NCI-H1105 (cell line): ENCODE results near the gene ANKS1B.
"Not testable (repeated sequence)": the region's sequence is repeated elsewhere in the genome, so short reads cannot be mapped to it uniquely, and the experiment has no call there.

Experiments
- DNase-seq: peaks from one replicate; lab custom pipeline; 2025; lab: John Stamatoyannopoulos, UW

ANKS1B gene

GRCh38 chr12:98870504-98870903, 1114.2 kb downstream of the ANKS1B start:
- DNase-seq, result peak; percentile 21

- DNase-seq, result no peak
Measured at GRCh38 chr12:98869886-98870503, 1114.7 kb downstream of the ANKS1B start.

- no peak for DNase-seq
Measured at GRCh38 chr12:98868538-98868937, 1116.2 kb downstream of the ANKS1B start.

- DNase-seq, result no peak
Measured at GRCh38 chr12:98868076-98868475, 1116.7 kb downstream of the ANKS1B start.

GRCh38 chr12:98864363-98864762, 1120.4 kb downstream of the ANKS1B start:
- no peak for DNase-seq

GRCh38 chr12:98863167-98863566, 1121.6 kb downstream of the ANKS1B start:
- no peak for DNase-seq

GRCh38 chr12:98861251-98861650, 1123.5 kb downstream of the ANKS1B start:
- no peak for DNase-seq

GRCh38 chr12:98856897-98857540, 1127.7 kb downstream of the ANKS1B start:
- no peak for DNase-seq

GRCh38 chr12:98852181-98852580, 1132.6 kb downstream of the ANKS1B start:
- DNase-seq, result no peak

- DNase-seq, result no peak
Measured at GRCh38 chr12:98847242-98847641, 1137.5 kb downstream of the ANKS1B start.

- DNase-seq, result no peak
Measured at GRCh38 chr12:98845957-98846356, 1138.8 kb downstream of the ANKS1B start.

- DNase-seq, result no peak
Measured at GRCh38 chr12:98840325-98840724, 1144.4 kb downstream of the ANKS1B start.

GRCh38 chr12:98838231-98838647, 1146.5 kb downstream of the ANKS1B start:
- no peak for DNase-seq

GRCh38 chr12:98837134-98837752, 1147.5 kb downstream of the ANKS1B start:
- DNase-seq, result not testable (repeated sequence)

GRCh38 chr12:98830657-98831056, 1154.1 kb downstream of the ANKS1B start:
- DNase-seq, result no peak

GRCh38 chr12:98828802-98829600, 1155.7 kb downstream of the ANKS1B start:
- no peak for DNase-seq

GRCh38 chr12:98823012-98823411, 1161.7 kb downstream of the ANKS1B start:
- no peak for DNase-seq

- no peak for DNase-seq
Measured at GRCh38 chr12:98821866-98822265, 1162.9 kb downstream of the ANKS1B start.

GRCh38 chr12:98821232-98821631, 1163.5 kb downstream of the ANKS1B start:
- no peak for DNase-seq

- DNase-seq, result no peak
Measured at GRCh38 chr12:98819821-98820404, 1164.8 kb downstream of the ANKS1B start.

GRCh38 chr12:98819071-98819470, 1165.7 kb downstream of the ANKS1B start:
- DNase-seq, result no peak

GRCh38 chr12:98818239-98818638, 1166.5 kb downstream of the ANKS1B start:
- DNase-seq, result no peak
